Thoracic aorta (tissue), 2 donors: ENCODE data around the gene GARNL3. TPM values are rescaled to one million over a fixed set of nuclear protein-coding genes. Genes with fewer than 3 reads are reported as not detected.

ENCODE experiments used
- ATAC-seq: fragments of 150-250 bp; one replicate; pipeline ENCODE4 v1.8.0; 2017; ENCODE audit warnings: low read depth; ENCODE audit not compliant: insufficient number of reproducible peaks, low FRiP score
- DNase-seq: peaks from one replicate; pipeline ENCODE4 v3.0.0-alpha.2; 2020; ENCODE audit warnings: low spot score
- H3K27ac ChIP-seq, 2 donors: fragments of 200-600 bp; sonication (generic); 1 replicate in 1 of 2; 2 replicates in 1 of 2; pipeline ENCODE4 v1.5.1; 2016; ENCODE audit warnings: mild to moderate bottlenecking in 2 of 2, moderate library complexity in 2 of 2
- H3K27me3 ChIP-seq: fragments of 200-600 bp; sonication (generic); replicated peaks from 2 replicates; pipeline ENCODE4 v1.6.0; 2016; ENCODE audit warnings: mild to moderate bottlenecking; ENCODE audit not compliant: insufficient read depth
- H3K36me3 ChIP-seq: fragments of 200-600 bp; sonication (generic); one replicate; pipeline ENCODE4 v1.5.1; 2016
- H3K4me1 ChIP-seq, 2 donors: fragments of 200-600 bp; sonication (generic); 1 replicate in 1 of 2; 2 replicates in 1 of 2; pipeline versions ENCODE4 v1.5.1 to v1.6.0; 2016; ENCODE audit warnings: low read depth in 2 of 2, mild to moderate bottlenecking in 1 of 2; ENCODE audit not compliant: control insufficient read depth in 1 of 2
- H3K4me3 ChIP-seq: fragments of 200-600 bp; sonication (generic); 2 replicates; pipeline ENCODE4 v1.5.1; 2016; ENCODE audit warnings: mild to moderate bottlenecking
- H3K9me3 ChIP-seq: fragments of 200-600 bp; sonication (generic); 2 replicates; pipeline ENCODE4 v1.5.1; 2016
- CTCF ChIP-seq: fragments of 200-600 bp; sonication (generic); IDR thresholded peaks from one replicate; pipeline ENCODE4 v1.5.1; 2019; ENCODE audit warnings: antibody characterized with exemption
- total RNA-seq, 2 donors: library from RNA; depleted of rRNA; stranded (reverse); fragments of >200 nt; gene quantifications; one replicate each; pipeline versions ENCODE4 v1.1.0 to v1.2.3, GENCODE V29; 2016

GARNL3 gene
- total RNA-seq, 2 donors from 2014 or later: 59.3 to 63.4 TPM

GRCh38 chr9:127360250-127360649 is 95.7 kb downstream of the GARNL3 start:
- Histone ChIP-seq H3K9me3 (no peaks in the 10 kb centered on the region), H3K27me3 (no peaks in the 10 kb centered on the region), H3K36me3 (peaks cover 31% of the 10 kb centered on the region), H3K4me3 (no peak overlapping the region), H3K27ac (peak overlapping the region; percentile 56 to 77), H3K4me1 (peaks cover 9 to 22% of the 10 kb centered on the region in 2 donors)
- TF ChIP-seq CTCF: peak; percentile 12
- ATAC-seq (no peak), DNase-seq (no peak)

GRCh38 chr9:127360829-127361228 is 96.3 kb downstream of the GARNL3 start:
- DNase-seq (no peak), ATAC-seq (no peak)
- Histone ChIP-seq H3K4me1 (peaks cover 9 to 22% of the 10 kb centered on the region in 2 donors), H3K4me3 (no peak overlapping the region), H3K27me3 (no peaks in the 10 kb centered on the region), H3K36me3 (peaks cover 25% of the 10 kb centered on the region), H3K9me3 (no peaks in the 10 kb centered on the region), H3K27ac (peak overlapping the region; percentile 56 to 77)
- TF ChIP-seq CTCF: no peak

GRCh38 chr9:127361561-127361960 is 97.0 kb downstream of the GARNL3 start:
- Histone ChIP-seq H3K4me1 (peaks cover 9 to 26% of the 10 kb centered on the region in 2 donors), H3K27ac (peak overlapping the region in 1 of 2 donors; percentile 56), H3K36me3 (peaks cover 20% of the 10 kb centered on the region), H3K27me3 (no peaks in the 10 kb centered on the region), H3K4me3 (no peak overlapping the region), H3K9me3 (no peaks in the 10 kb centered on the region)
- DNase-seq (no peak), ATAC-seq (no peak)
- no peak for TF ChIP-seq CTCF

- Histone ChIP-seq H3K4me1 (peaks cover 9 to 30% of the 10 kb centered on the region in 2 donors), H3K27ac (no peak overlapping the region), H3K4me3 (no peak overlapping the region), H3K36me3 (peaks cover 16% of the 10 kb centered on the region), H3K9me3 (no peaks in the 10 kb centered on the region), H3K27me3 (no peaks in the 10 kb centered on the region)
- DNase-seq: no peak
- no peak for ATAC-seq
- TF ChIP-seq CTCF: no peak
Measured at GRCh38 chr9:127362829-127363228, 98.3 kb downstream of the GARNL3 start.

GRCh38 chr9:127365461-127365860 is 100.9 kb downstream of the GARNL3 start:
- ATAC-seq (no peak), DNase-seq (no peak)
- Histone ChIP-seq H3K27ac (no peak overlapping the region), H3K4me3 (no peak overlapping the region), H3K4me1 (peaks cover 2 to 21% of the 10 kb centered on the region in 2 donors), H3K27me3 (no peaks in the 10 kb centered on the region), H3K36me3 (peaks cover 12% of the 10 kb centered on the region), H3K9me3 (no peaks in the 10 kb centered on the region)
- TF ChIP-seq CTCF: no peak
